G401.6 (cell line): ENCODE measurements around the gene ARHGEF16.

Experiments used
- FAIRE-seq: peaks from 2 replicates; lab custom pipeline; 2012; peaks lifted over from hg19 to GRCh38; lab: Jason Lieb, UNC

Gene ARHGEF16

DNA sequence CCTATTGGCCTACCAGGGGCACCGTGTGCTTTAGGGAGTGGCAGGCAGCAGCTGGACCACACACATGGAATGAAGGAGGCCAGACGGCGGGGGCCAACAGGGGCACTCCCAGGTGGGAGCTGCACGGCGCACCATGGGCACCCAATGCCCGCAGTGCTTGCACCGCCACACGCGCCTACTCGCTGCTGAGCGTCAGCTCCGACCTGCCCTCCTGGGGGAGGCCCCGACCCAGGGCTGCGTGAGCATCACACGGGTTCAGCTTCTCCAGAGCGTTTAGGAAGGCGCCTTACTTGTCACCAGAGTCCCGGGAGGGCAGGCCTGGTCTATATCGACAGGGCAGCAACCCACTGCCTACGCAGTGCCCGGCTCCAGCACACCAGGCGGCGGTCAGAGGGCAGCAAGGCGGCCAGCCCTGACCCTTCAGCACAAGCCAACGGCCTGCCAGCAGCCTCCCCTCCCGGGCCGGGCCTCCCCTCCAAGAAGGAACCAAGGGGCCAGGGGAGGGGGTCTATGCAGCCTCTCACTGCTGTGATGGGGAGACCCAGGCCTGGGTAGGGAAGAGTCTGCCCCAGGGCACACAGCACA, 64.9 kb downstream of the ARHGEF16 start:
- no peak for FAIRE-seq

DNA sequence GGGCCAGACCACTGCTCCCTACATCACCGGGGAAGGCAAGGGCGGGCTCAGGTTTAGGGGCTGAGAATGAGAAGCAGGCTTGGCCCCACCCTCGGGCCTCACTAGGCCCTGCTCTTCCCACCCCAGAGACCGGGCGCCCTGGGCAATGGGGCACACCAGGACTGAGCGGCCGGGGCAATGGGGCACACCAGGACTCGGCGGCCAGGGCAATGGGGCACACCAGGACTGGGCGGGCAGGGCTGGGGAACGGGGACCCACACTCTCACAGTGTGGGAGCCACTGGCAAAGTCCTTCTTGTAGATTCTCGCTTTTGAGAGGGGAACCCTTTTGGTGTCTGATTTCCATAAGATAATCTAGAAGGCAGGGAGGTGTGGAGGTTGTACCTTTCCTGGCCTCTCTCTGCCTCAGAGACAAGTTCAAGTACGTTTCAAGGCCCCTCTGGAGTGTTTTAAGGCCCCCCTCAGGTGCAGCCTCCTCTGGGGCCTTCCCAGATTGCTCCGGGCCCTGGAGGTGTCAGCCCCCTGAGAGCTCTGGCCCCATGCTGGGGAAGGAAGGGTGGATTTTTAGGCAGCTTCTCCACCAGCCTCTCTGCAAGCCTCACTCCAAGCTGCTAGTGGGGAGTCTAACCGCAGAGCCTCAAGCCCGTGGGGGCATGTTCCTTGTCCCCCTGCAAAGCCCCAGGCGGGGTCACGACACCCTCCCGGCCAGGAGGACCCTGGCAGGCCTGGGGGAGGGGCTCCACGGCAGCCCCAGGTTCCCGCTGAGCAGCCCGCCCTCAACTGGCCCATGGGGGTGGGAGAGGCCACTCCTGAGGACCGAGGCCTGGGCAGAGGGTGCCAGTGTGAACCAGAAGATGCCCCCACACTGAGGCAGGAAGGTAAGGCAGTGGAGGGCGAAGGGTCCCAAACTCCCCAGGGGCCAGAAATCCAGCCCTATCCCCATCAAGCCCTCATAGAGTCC, 66.2 kb downstream of the ARHGEF16 start:
- no peak for FAIRE-seq

DNA sequence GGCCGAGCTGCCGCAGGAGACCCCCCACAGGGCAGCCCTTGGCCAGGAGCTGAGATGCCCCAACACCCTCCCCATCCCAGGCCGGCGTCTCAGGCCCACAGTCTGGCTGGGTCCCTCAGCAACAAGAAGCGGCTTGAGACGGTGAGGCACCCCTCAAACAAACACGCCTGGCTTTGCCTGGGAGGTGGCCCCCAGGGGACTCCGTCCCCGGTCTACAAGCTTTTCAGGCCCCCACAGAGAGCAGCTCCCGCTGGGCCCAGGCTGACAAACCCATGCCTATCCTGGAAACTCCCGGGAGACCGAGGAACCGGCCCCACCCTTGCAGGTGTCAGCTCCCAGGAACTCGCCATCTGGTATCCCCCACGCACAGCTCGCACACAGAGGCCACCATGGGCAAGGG, 67.0 kb downstream of the ARHGEF16 start:
- no peak for FAIRE-seq

DNA sequence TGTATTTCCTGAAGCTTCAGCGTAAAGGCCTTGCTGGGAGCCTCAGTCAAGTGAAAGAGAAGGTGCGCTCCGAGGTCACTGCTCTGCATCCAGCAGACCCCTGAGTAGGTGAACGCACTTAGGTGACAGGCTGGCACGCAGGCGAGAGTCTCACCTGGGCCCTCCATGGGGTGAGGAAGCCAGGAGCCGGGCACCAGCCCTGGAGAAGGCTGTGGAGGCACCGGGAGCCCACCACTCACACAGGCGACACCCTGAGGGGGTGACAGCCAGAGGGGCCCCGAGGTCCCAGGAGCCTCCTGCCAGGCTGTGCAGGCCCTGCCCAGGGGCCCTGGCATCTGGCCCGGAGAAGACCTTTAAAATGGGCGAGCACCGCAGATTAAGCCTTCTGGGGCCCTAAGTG, 67.6 kb downstream of the ARHGEF16 start:
- no peak for FAIRE-seq

DNA sequence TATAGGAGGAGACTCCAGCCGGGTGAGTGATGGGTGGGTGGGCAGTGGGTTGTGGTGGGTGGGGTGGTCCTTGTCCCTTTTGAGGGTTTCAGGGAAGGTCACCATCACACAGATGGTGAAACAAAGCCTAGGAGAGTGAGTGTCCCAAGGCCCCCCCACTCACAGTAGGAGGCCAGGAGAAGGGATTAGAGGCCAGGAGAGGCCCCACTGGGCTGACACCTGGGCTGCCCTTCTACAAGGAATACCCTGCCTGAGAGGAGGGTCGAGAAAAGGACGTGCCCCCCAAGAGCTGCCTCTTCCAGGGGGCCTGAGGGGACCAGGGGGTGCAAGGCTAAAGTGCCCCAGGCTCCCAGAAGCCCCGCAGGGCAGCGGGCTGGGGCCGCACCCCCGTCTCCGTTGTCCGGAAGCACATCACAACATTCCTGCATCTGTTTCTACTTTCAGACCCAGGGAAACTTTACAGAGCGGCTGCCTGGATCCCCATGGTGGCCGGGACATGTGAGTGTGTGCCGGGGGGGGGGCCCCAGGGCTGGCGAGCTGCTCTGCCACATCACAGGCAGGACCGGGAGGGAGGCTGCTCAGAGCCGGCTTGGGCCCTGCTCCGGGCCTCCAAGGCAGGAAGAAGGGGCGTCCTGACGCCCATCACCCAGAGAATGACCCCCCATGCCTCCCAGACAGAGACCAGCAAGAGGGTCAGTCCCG, 68.2 kb downstream of the ARHGEF16 start:
- no peak for FAIRE-seq

DNA sequence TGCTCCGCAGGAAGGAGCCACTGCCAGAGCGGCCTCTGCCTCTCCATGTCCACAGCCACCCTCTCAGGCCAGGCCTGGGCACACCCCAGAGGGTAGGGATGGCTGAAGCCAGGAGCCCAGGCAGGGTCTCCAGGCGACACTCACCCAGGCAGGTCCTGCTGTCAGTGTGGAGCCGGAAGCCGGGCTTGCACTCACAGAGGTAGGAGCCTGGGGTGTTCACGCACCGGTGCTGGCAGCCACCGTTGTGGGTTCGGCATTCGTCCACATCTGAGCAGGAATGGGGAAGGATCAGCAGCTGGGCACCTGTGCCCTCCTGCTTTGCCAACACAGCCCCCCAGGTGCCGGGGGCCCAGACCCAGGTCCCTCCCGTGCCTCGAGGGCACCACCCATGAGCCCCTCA, 69.5 kb downstream of the ARHGEF16 start:
- FAIRE-seq: no peak

DNA sequence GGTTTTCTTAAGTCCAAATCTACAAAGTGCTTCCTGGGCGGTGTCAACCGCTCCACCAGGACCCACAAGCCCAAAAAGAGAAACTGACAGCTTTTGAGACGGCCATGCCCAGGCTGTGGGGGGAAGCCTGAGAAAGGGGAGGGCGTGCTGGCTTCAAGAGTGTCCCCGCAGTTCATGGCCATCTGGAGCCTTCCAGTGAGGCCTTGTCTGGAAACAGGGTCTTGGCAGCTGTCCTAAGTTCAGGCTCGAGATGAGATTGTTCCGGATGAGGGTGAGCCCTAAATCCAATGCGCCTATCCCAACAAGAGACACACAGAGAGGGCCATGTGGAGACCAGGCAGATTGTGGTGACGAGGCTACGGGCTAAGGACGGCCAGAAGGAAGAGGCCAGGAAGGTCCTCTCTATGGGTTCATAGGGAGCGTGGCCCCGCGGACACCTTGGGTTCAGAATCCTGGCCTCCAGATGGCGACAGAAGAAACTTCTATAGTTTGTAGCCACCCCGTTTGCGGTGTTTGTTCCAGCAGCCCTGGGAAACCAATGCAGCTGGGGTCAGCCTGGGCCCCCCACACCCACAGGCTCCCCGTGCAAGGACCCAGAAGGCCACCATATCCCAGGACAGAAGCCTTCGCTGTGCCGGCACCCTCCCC, 70.2 kb downstream of the ARHGEF16 start:
- no peak for FAIRE-seq

DNA sequence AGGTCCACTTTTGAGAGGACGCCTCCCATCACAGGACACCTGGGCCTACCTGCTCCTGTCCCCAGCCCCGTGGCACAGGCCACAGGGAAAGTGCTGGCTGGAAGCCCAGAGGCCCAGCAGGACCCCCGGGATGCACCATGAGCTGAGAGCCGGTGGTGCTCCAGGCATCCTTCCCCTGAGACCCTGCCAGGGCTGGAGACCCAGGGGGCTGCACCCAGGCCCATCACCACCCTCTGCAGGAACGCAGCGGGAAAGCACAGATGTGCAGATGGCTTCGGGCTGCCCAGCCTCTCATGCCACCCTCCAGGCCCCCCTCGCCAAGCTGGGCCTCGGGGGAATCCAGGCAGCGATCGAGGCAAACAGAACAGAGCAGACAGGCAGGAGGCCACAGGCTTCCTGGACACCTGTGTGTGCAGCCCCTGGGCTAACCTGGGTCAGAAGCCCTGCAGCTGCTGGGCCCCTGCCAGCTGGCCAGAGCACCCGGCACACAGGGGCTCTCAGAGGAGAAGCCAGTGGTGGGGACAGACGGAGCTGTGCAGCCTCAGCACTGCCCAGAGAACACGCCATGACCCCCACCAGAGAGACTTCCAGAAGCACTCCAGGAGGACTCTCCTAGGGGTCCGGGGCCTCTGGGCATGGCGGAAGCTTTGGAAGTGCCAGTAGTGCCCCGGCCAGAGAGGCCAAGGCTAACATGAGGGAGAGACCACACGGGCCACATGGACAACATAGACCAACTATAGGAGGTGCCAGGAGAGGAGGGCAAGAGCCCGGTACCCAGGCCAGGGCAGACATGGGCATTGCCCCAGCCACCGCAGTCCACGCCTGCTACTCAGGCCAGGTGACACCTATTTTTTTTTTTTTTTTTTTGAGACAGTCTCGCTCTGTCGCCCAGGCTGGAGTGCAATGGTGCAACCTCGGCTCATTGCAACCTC, 71.4 kb downstream of the ARHGEF16 start:
- no peak for FAIRE-seq

DNA sequence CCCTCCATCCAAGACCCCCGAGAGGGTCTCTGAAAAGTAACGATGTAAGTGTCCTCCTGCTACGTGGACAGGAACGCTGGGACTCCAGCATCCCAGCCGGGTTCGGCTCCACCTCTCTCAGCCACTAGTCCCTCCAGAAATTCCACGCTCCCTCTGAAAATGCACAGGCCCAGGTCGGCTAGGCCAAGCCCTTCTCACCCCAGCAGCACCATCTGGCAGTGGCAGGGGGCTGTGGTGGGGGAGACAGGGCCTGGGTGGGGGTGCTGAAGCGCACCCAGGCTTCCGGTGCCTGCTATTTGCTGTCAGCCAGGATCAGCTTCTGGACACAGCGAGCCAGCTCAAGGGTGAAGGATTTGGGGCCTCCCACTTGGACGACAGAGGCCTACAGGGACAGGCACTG, 73.3 kb downstream of the ARHGEF16 start:
- FAIRE-seq: no peak

DNA sequence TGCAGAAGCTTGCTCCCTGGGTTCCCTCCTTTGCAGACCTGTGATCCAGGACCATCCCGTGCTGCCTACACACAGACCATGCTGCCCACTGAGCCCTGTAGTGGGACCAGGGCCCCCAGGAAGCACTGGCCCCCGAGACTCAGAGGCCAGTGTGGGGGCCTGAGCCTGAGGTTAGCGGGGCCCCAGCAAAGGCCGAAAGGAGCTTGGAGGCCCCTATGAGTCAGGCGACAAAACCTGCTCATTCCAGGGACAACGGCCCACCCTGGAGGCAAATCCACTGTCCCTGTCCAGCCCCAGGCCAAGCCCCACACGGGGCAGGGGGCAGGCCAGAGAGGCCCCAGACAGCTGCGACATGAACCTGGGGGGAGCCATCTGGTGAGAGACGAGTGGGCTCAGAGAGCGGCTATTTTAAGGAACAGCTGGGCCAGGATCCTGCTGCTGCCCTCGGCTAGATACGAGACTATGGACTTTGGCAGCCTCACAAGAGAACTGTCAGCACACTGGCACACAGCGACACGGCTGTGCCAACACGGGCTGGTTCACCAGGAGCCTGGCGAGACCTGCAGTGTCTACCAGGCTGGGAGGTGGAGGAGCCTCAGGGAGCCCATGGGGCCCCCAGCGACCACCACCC, 74.7 kb downstream of the ARHGEF16 start:
- no peak for FAIRE-seq

DNA sequence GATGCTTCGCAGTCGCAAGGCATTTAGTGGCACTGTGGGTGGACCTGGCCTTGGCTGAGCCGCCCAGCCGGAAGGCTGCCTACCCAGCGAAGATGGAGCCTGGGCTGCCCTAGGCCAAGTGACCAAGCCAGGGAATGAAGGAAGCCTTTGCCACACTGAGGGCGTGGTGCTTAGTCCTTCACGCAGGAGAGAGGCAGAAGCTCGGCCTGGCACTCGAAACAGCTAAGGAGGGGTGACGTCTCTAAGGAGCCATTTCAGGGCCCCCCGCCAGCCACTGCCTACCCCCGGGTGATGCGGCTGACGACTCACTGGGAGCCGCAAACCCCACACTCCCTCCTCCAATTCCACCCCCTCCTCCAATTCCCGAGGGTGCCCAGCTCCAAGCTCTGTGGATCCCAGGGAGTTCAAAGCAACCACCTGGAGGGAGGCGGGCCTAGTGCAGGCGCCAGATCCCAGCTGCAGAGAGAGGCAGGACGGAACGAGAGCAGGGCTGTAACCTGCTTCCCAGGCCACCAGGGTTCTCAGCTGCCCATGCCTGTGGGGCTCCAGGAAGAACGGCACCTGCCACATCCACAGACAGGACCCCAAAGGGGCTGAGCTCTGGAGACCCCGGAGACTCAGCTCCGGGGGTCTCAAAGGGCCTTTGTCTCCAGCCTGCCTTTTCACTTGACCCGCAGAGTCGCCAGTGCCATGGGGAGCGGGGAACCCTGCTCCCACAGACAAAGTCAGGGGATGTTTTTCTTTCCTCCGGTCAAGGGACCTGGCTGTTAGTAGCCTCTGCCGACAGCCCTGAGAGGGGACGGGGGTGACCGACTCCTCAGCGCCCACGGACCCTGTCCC, 75.8 kb downstream of the ARHGEF16 start:
- FAIRE-seq: no peak
